D341Med (cell line): ENCODE data around the gene PGLYRP2.

ENCODE experiments used
- DNase-seq: peaks from one replicate; pipeline ENCODE4 v3.0.0; 2012; ENCODE audit warnings: low spot score

Gene PGLYRP2

GRCh38 chr19:15453906-15454860 lies 25.1 kb downstream of the PGLYRP2 start:
- no peak for DNase-seq

- no peak for DNase-seq
Measured at GRCh38 chr19:15453091-15453578, 26.2 kb downstream of the PGLYRP2 start.

- DNase-seq: peak; percentile 86
Measured at GRCh38 chr19:15452111-15453047, 26.9 kb downstream of the PGLYRP2 start.

GRCh38 chr19:15450528-15450890 lies 28.8 kb downstream of the PGLYRP2 start:
- no peak for DNase-seq

GRCh38 chr19:15449620-15450527 lies 29.4 kb downstream of the PGLYRP2 start, which contains the start of gene WIZ:
Gene WIZ, minus strand, starts transcription at chr19:15449956. Its CDS starts 1,649 bp downstream, at chr19:15448307.
- DNase-seq: peak; percentile 95

GRCh38 chr19:15448778-15449619 lies 30.3 kb downstream of the PGLYRP2 start:
- DNase-seq: no peak

GRCh38 chr19:15448044-15448777 lies 31.1 kb downstream of the PGLYRP2 start:
- DNase-seq: no peak

GRCh38 chr19:15447057-15447456 lies 32.2 kb downstream of the PGLYRP2 start:
- no peak for DNase-seq

GRCh38 chr19:15445807-15446376 lies 33.4 kb downstream of the PGLYRP2 start:
- DNase-seq: no peak

GRCh38 chr19:15445227-15445605 lies 34.1 kb downstream of the PGLYRP2 start:
- DNase-seq: no peak

GRCh38 chr19:15444505-15445226 lies 34.6 kb downstream of the PGLYRP2 start:
- DNase-seq: no peak

- DNase-seq: no peak
Measured at GRCh38 chr19:15443838-15444237, 35.5 kb downstream of the PGLYRP2 start.

GRCh38 chr19:15443325-15443724 lies 36.0 kb downstream of the PGLYRP2 start:
- DNase-seq: no peak

- no peak for DNase-seq
Measured at GRCh38 chr19:15442142-15442920, 37.0 kb downstream of the PGLYRP2 start.

GRCh38 chr19:15441317-15441716 lies 38.0 kb downstream of the PGLYRP2 start:
- no peak for DNase-seq

- no peak for DNase-seq
Measured at GRCh38 chr19:15439821-15440641, 39.3 kb downstream of the PGLYRP2 start.
